ENCODE data around the gene CBFA2T2.

Gene CBFA2T2

GRCh38 chr20:33666293-33667244 lies 176.7 kb downstream of the CBFA2T2 start, which contains the start of gene ACTL10:
ACTL10 (plus strand) TSS chr20:33666943; CDS start chr20:33667498, 555 bp downstream.
- no peak within 1 kb of the TSS for H3K18ac ChIP-seq (ENCODE audit: low read length)
- no peak within 1 kb of the TSS for H3K9ac ChIP-seq (ENCODE audit: low read length)
- peak; percentile 93 to 94 for DNase-seq
- H3K36me3 ChIP-seq (ENCODE audit: control insufficient read depth in 1 of 2, insufficient read depth in 2 of 2, low read length in 2 of 2) = peaks cover 42 to 46% of the 10 kb centered on the region in 2 experiments
- no peak within 1 kb of the TSS for H4K91ac ChIP-seq (ENCODE audit: low read depth, low read length)
- peak within 1 kb of the TSS; percentile 55 for H3K4me2 ChIP-seq (ENCODE audit: low read length)
- H3K27me3 ChIP-seq (ENCODE audit: insufficient read depth, low read length) = no peaks in the 10 kb centered on the region
- H3K9me3 ChIP-seq (ENCODE audit: insufficient read depth, low read depth, low read length) = no peaks in the 10 kb centered on the region
- WGBS (ENCODE audit: extremely low coverage, insufficient coverage, insufficient read length) = no CpG with 5 or more reads among the region's 50 CpGs
- H3K79me1 ChIP-seq (ENCODE audit: low read length) = peaks cover 10% of the 10 kb centered on the region
- H3K4me1 ChIP-seq (ENCODE audit: control insufficient read depth in 1 of 2, insufficient read depth in 2 of 2, low read length in 2 of 2) = peaks cover 11 to 12% of the 10 kb centered on the region in 2 experiments
- H3K27ac ChIP-seq (ENCODE audit: low read depth, low read length) = no peak within 1 kb of the TSS
- peak within 1 kb of the TSS; percentile 57 for H3K4me3 ChIP-seq (ENCODE audit: low read depth, low read length)
- no peak within 1 kb of the TSS for H2AFZ ChIP-seq (ENCODE audit: insufficient read depth, low read length, poor library complexity)
- H3K4ac ChIP-seq (ENCODE audit: low read depth, low read length) = no peak within 1 kb of the TSS
- H2BK5ac ChIP-seq (ENCODE audit: low read depth, low read length, poor library complexity) = no peak within 1 kb of the TSS
- no peak within 1 kb of the TSS for H2BK12ac ChIP-seq (ENCODE audit: low read length)
- no peak within 1 kb of the TSS for H4K12ac ChIP-seq (ENCODE audit: low read depth, low read length)
- H4K8ac ChIP-seq (ENCODE audit: low read depth, low read length) = no peak within 1 kb of the TSS
- peaks cover 7% of the 10 kb centered on the region for H3K79me2 ChIP-seq (ENCODE audit: control insufficient read depth, insufficient read depth, low read length, poor library complexity)
- H2AK5ac ChIP-seq (ENCODE audit: low read length) = no peak within 1 kb of the TSS
- H3K14ac ChIP-seq (ENCODE audit: low read length) = no peak within 1 kb of the TSS
- H2BK120ac ChIP-seq (ENCODE audit: insufficient read depth, low read length, poor library complexity) = no peak within 1 kb of the TSS
- H3K23ac ChIP-seq (ENCODE audit: low read length) = no peak within 1 kb of the TSS

- H3K4ac ChIP-seq (ENCODE audit: low read depth, low read length) = no peak overlapping the region
- H2BK5ac ChIP-seq (ENCODE audit: low read depth, low read length, poor library complexity) = no peak overlapping the region
- no peak overlapping the region for H2AFZ ChIP-seq (ENCODE audit: insufficient read depth, low read length, poor library complexity)
- no peak overlapping the region for H2BK120ac ChIP-seq (ENCODE audit: insufficient read depth, low read length, poor library complexity)
- no peak overlapping the region for H3K9ac ChIP-seq (ENCODE audit: low read length)
- H4K12ac ChIP-seq (ENCODE audit: low read depth, low read length) = no peak overlapping the region
- H3K23ac ChIP-seq (ENCODE audit: low read length) = no peak overlapping the region
- no peaks in the 10 kb centered on the region for H3K27me3 ChIP-seq (ENCODE audit: insufficient read depth, low read length)
- no peak overlapping the region for H4K8ac ChIP-seq (ENCODE audit: low read depth, low read length)
- no peak overlapping the region for H2AK5ac ChIP-seq (ENCODE audit: low read length)
- no peaks in the 10 kb centered on the region for H3K9me3 ChIP-seq (ENCODE audit: insufficient read depth, low read depth, low read length)
- H3K27ac ChIP-seq (ENCODE audit: low read depth, low read length) = no peak overlapping the region
- no peak overlapping the region for H3K14ac ChIP-seq (ENCODE audit: low read length)
- H3K4me3 ChIP-seq (ENCODE audit: low read depth, low read length) = peak overlapping the region; percentile 57
- H2BK12ac ChIP-seq (ENCODE audit: low read length) = no peak overlapping the region
- no peak overlapping the region for H3K18ac ChIP-seq (ENCODE audit: low read length)
- no CpG with 5 or more reads among the region's 55 CpGs for WGBS (ENCODE audit: extremely low coverage, insufficient coverage, insufficient read length)
- H3K79me2 ChIP-seq (ENCODE audit: control insufficient read depth, insufficient read depth, low read length, poor library complexity) = peaks cover 7% of the 10 kb centered on the region
- peak overlapping the region; percentile 55 for H3K4me2 ChIP-seq (ENCODE audit: low read length)
- DNase-seq = peak in 1 of 2 donors; percentile 47
- H3K4me1 ChIP-seq (ENCODE audit: control insufficient read depth in 1 of 2, insufficient read depth in 2 of 2, low read length in 2 of 2) = peaks cover 11 to 12% of the 10 kb centered on the region in 2 experiments
- H3K36me3 ChIP-seq (ENCODE audit: control insufficient read depth in 1 of 2, insufficient read depth in 2 of 2, low read length in 2 of 2) = peaks cover 42 to 52% of the 10 kb centered on the region in 2 experiments
- peaks cover 10% of the 10 kb centered on the region for H3K79me1 ChIP-seq (ENCODE audit: low read length)
- no peak overlapping the region for H4K91ac ChIP-seq (ENCODE audit: low read depth, low read length)
Measured at GRCh38 chr20:33667245-33667675, 177.4 kb downstream of the CBFA2T2 start.

DNA sequence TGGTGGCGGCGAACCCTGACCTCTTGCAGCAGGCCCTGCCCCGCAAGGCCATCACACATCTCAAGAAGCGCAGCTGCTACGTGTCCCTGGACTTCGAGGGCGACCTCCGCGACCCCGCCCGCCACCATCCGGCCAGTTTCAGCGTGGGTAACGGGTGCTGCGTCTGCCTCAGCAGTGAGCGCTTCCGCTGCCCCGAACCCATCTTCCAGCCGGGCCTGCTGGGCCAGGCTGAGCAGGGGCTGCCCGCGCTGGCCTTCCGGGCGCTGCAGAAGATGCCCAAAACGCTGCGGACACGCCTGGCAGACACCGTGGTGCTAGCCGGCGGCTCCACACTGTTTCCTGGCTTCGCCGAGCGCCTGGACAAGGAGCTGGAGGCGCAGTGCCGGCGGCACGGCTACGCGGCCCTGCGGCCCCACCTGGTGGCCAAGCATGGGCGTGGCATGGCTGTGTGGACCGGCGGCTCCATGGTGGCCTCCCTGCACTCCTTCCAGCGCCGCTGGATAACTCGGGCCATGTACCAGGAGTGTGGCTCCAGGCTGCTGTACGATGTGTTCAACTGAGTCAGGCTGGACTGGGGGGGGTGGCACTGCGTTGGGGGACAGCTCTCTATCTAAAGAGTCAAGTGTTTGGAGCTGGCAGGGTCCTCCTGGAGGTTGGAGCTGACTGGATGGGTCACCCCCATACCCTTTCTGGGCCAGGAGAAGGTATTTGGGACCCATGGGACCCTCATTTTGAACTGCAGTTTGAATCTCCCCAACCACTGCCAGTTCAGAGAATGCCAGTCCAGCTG lies 178.0 kb downstream of the CBFA2T2 start:
- H2BK5ac ChIP-seq (ENCODE audit: low read depth, low read length, poor library complexity) = no peak overlapping the region
- no CpG with 5 or more reads among the region's 47 CpGs for WGBS (ENCODE audit: extremely low coverage, insufficient coverage, insufficient read length)
- H3K23ac ChIP-seq (ENCODE audit: low read length) = no peak overlapping the region

DNA sequence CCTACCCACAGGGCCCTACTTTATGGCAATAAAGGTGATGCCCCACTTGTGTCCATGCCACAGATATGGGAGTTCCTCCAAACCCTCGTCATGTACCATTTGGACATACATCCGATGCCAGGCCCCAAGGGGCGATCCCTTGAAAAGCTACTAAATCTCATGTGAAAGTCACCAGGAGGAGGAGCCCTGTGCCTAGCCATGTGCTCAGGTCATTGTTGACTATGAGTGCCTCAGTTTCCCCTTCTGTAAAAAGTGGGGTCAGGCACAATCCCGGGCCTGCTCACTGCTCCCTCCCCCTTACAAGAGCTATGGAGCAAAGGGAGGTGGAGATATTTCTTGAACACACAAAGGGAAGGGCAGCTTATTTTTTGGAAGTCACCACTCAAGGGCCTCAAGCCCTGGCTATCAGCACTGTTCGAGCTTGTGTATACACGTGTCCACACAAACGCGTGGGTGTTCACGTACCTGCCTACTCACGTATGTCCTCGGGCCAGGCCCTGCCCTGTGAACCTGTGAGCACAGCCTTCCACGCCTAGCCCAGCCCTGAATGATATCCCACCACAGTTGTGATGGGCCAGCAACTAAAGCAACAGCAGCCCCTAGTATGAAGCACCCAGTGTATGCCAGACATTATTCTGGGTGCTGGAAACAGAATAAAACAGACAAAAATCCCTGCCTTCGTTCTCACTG lies 178.7 kb downstream of the CBFA2T2 start:
- no peak overlapping the region for H2BK12ac ChIP-seq (ENCODE audit: low read length)
- WGBS (ENCODE audit: extremely low coverage, insufficient coverage, insufficient read length) = no CpG with 5 or more reads among the region's 13 CpGs
- H3K27me3 ChIP-seq (ENCODE audit: insufficient read depth, low read length) = no peaks in the 10 kb centered on the region
- H2BK120ac ChIP-seq (ENCODE audit: insufficient read depth, low read length, poor library complexity) = no peak overlapping the region
- no peak overlapping the region for H4K12ac ChIP-seq (ENCODE audit: low read depth, low read length)
- peaks cover 8% of the 10 kb centered on the region for H3K79me2 ChIP-seq (ENCODE audit: control insufficient read depth, insufficient read depth, low read length, poor library complexity)
- no peak overlapping the region for H3K4me2 ChIP-seq (ENCODE audit: low read length)
- no peak overlapping the region for H3K9ac ChIP-seq (ENCODE audit: low read length)
- H3K18ac ChIP-seq (ENCODE audit: low read length) = no peak overlapping the region
- H2AK5ac ChIP-seq (ENCODE audit: low read length) = no peak overlapping the region
- H3K79me1 ChIP-seq (ENCODE audit: low read length) = peaks cover 11% of the 10 kb centered on the region
- peaks cover 2% of the 10 kb centered on the region for H3K9me3 ChIP-seq (ENCODE audit: insufficient read depth, low read depth, low read length)
- H3K36me3 ChIP-seq (ENCODE audit: control insufficient read depth in 1 of 2, insufficient read depth in 2 of 2, low read length in 2 of 2) = peaks cover 42 to 52% of the 10 kb centered on the region in 2 experiments
- H2AFZ ChIP-seq (ENCODE audit: insufficient read depth, low read length, poor library complexity) = no peak overlapping the region
- DNase-seq = no peak
- H4K8ac ChIP-seq (ENCODE audit: low read depth, low read length) = no peak overlapping the region
- H3K14ac ChIP-seq (ENCODE audit: low read length) = no peak overlapping the region
- no peak overlapping the region for H2BK5ac ChIP-seq (ENCODE audit: low read depth, low read length, poor library complexity)
- no peak overlapping the region for H3K4me3 ChIP-seq (ENCODE audit: low read depth, low read length)
- no peak overlapping the region for H3K27ac ChIP-seq (ENCODE audit: low read depth, low read length)
- H3K4me1 ChIP-seq (ENCODE audit: control insufficient read depth in 1 of 2, insufficient read depth in 2 of 2, low read length in 2 of 2) = peaks cover 19% of the 10 kb centered on the region in 2 experiments
- no peak overlapping the region for H3K4ac ChIP-seq (ENCODE audit: low read depth, low read length)
- no peak overlapping the region for H4K91ac ChIP-seq (ENCODE audit: low read depth, low read length)
- H3K23ac ChIP-seq (ENCODE audit: low read length) = no peak overlapping the region

More for the DNA sequence above, 178.0 kb downstream of the CBFA2T2 start:
- Histone ChIP-seq H4K8ac (ENCODE audit: low read depth, low read length) (no peak overlapping the region), H3K9ac (ENCODE audit: low read length) (no peak overlapping the region), H2AK5ac (ENCODE audit: low read length) (no peak overlapping the region), H3K79me2 (ENCODE audit: control insufficient read depth, insufficient read depth, low read length, poor library complexity) (peaks cover 7% of the 10 kb centered on the region), H4K12ac (ENCODE audit: low read depth, low read length) (no peak overlapping the region), H3K27me3 (ENCODE audit: insufficient read depth, low read length) (no peaks in the 10 kb centered on the region), H3K4me1 (ENCODE audit: control insufficient read depth in 1 of 2, insufficient read depth in 2 of 2, low read length in 2 of 2) (peaks cover 13 to 14% of the 10 kb centered on the region in 2 experiments), H2BK12ac (ENCODE audit: low read length) (no peak overlapping the region), H3K4ac (ENCODE audit: low read depth, low read length) (no peak overlapping the region), H3K4me2 (ENCODE audit: low read length) (peak overlapping the region; percentile 55), H4K91ac (ENCODE audit: low read depth, low read length) (no peak overlapping the region), H3K14ac (ENCODE audit: low read length) (no peak overlapping the region), H3K18ac (ENCODE audit: low read length) (no peak overlapping the region), H2BK120ac (ENCODE audit: insufficient read depth, low read length, poor library complexity) (no peak overlapping the region), H3K27ac (ENCODE audit: low read depth, low read length) (no peak overlapping the region), H3K4me3 (ENCODE audit: low read depth, low read length) (peak overlapping the region; percentile 57), H2AFZ (ENCODE audit: insufficient read depth, low read length, poor library complexity) (no peak overlapping the region), H3K79me1 (ENCODE audit: low read length) (peaks cover 9% of the 10 kb centered on the region), H3K9me3 (ENCODE audit: insufficient read depth, low read depth, low read length) (peaks cover 2% of the 10 kb centered on the region), H3K36me3 (ENCODE audit: control insufficient read depth in 1 of 2, insufficient read depth in 2 of 2, low read length in 2 of 2) (peaks cover 42 to 52% of the 10 kb centered on the region in 2 experiments)
- peak; percentile 83 to 91 for DNase-seq

Measured in trophoblast cell (in vitro differentiated cells and primary cell).